H1 (cell line): ENCODE results near the gene DBP. TPM values are rescaled to one million over a fixed set of nuclear protein-coding genes. Genes with fewer than 3 reads are reported as not detected.

Source experiments
- CTCF ChIA-PET: fragments of 300-600 bp; sonication (Branson Sonifier 250); formaldehyde crosslinking; loops from one replicate; lab custom pipeline; 2021; ENCODE audit not compliant: partially characterized antibody; lab: Charles Lee
- POLR2A ChIA-PET: fragments of 300-600 bp; sonication (Branson Sonifier 250); formaldehyde crosslinking; loops from one replicate; lab custom pipeline; 2021; ENCODE audit warnings: inconsistent platforms; ENCODE audit not compliant: partially characterized antibody; lab: Charles Lee
- DNase-seq, 2 experiments: peaks; one replicate each; pipeline versions ENCODE4 v3.0.0 to v3.0.0-alpha.2; 2010 to 2022; ENCODE audit warnings: low spot score in 2 of 2, low read depth in 1 of 2, mixed read lengths in 1 of 2
- FAIRE-seq: peaks from 2 replicates; lab custom pipeline; 2011; peaks lifted over from hg19 to GRCh38; lab: Jason Lieb, UNC
- H2AFZ ChIP-seq: 2 replicates; pipeline ENCODE4 v1.8.1; 2012; ENCODE audit warnings: low read length, inconsistent platforms
- H2AK5ac ChIP-seq: 2 replicates; pipeline ENCODE4 v1.6.1; 2013; ENCODE audit warnings: low read depth, low read length
- H2BK120ac ChIP-seq: replicated peaks from 2 replicates; pipeline ENCODE3; 2013; ENCODE audit warnings: low read depth, low read length, inconsistent platforms
- H2BK12ac ChIP-seq: 2 replicates; pipeline ENCODE4 v1.6.1; 2013; ENCODE audit warnings: low read depth, low read length
- H2BK15ac ChIP-seq: 2 replicates; pipeline ENCODE4 v1.6.1; 2013; ENCODE audit warnings: low read length
- H2BK20ac ChIP-seq: 2 replicates; pipeline ENCODE4 v1.6.1; 2013; ENCODE audit warnings: low read length
- H2BK5ac ChIP-seq: 2 replicates; pipeline ENCODE4 v1.6.1; 2013; ENCODE audit warnings: low read depth, low read length
- H3K14ac ChIP-seq: 2 replicates; pipeline ENCODE4 v1.6.1; 2013; ENCODE audit warnings: inconsistent platforms; ENCODE audit not compliant: insufficient read length
- H3K18ac ChIP-seq: 2 replicates; pipeline ENCODE4 v1.6.1; 2013; ENCODE audit warnings: low read length; ENCODE audit errors: extremely low read depth
- H3K23ac ChIP-seq: 2 replicates; pipeline ENCODE4 v1.6.1; 2013; ENCODE audit warnings: inconsistent platforms; ENCODE audit not compliant: insufficient read length
- H3K23me2 ChIP-seq: 2 replicates; pipeline ENCODE4 v1.6.1; 2013; ENCODE audit warnings: low read depth, low read length
- H3K27ac ChIP-seq: 2 replicates; pipeline ENCODE4 v1.6.1; 2011; ENCODE audit warnings: low read depth, low read length, inconsistent platforms
- H3K27me3 ChIP-seq, 4 experiments: replicated peaks in 1 of 4; 1 replicate in 1 of 4; 2 replicates in 3 of 4; pipeline versions ENCODE4 v1.6.1 to v1.8.1; 2011 to 2013; ENCODE audit warnings: low read length in 3 of 4, mild to moderate bottlenecking in 3 of 4, inconsistent platforms in 2 of 4, mixed read lengths in 2 of 4, moderate library complexity in 1 of 4; ENCODE audit not compliant: control insufficient read depth in 3 of 4, insufficient read depth in 3 of 4; ENCODE audit errors: extremely low read depth in 1 of 4
- H3K36me3 ChIP-seq, 4 experiments: 2 replicates each; pipeline versions ENCODE4 v1.6.1 to v1.8.1; 2011 to 2013; ENCODE audit warnings: mild to moderate bottlenecking in 4 of 4, low read length in 3 of 4, moderate library complexity in 2 of 4, control low read depth in 1 of 4, inconsistent platforms in 1 of 4; ENCODE audit not compliant: insufficient read depth in 4 of 4, control insufficient read depth in 2 of 4
- H3K4ac ChIP-seq: replicated peaks from 2 replicates; pipeline ENCODE3; 2013; ENCODE audit warnings: low read length, low read depth, mixed read lengths, inconsistent platforms; ENCODE audit not compliant: insufficient read length
- H3K4me1 ChIP-seq, 4 experiments: replicated peaks in 1 of 4; 1 replicate in 1 of 4; 2 replicates in 3 of 4; pipeline versions ENCODE4 v1.6.1 to v1.8.1; 2011 to 2013; ENCODE audit warnings: low read length in 3 of 4, inconsistent platforms in 2 of 4, mixed read lengths in 1 of 4; ENCODE audit not compliant: insufficient read depth in 4 of 4, control insufficient read depth in 3 of 4
- H3K4me2 ChIP-seq, 2 experiments: 2 replicates each; pipeline versions ENCODE4 v1.6.1 to v1.8.1; 2011 to 2013; ENCODE audit warnings: low read depth in 2 of 2, low read length in 2 of 2, control low read depth in 1 of 2, inconsistent platforms in 1 of 2, mild to moderate bottlenecking in 1 of 2; ENCODE audit not compliant: insufficient read depth in 1 of 2
- H3K4me3 ChIP-seq, 4 experiments: fragments of 200-600, 300-600 bp in 1 of 4; sonication (generic), shearing (Covaris generic), sonication (Bioruptor Twin) in 1 of 4; 2 replicates each; pipeline versions ENCODE4 v1.5.1 to v1.8.1; 2011 to 2016; ENCODE audit warnings: low read length in 4 of 4, low read depth in 3 of 4, control low read depth in 2 of 4, inconsistent platforms in 2 of 4, mild to moderate bottlenecking in 2 of 4, mixed read lengths in 1 of 4, moderate library complexity in 1 of 4; ENCODE audit not compliant: insufficient read depth in 2 of 4; ENCODE audit errors: extremely low read depth in 1 of 4
- H3K56ac ChIP-seq: replicated peaks from 2 replicates; pipeline ENCODE3; 2013; ENCODE audit warnings: low read depth, mild to moderate bottlenecking, mixed read lengths, low read length, inconsistent platforms; ENCODE audit not compliant: insufficient read length
- H3K79me1 ChIP-seq: 2 replicates; pipeline ENCODE4 v1.6.1; 2013; ENCODE audit warnings: low read depth, low read length, control low read depth
- H3K79me2 ChIP-seq, 2 experiments: 2 replicates each; pipeline versions ENCODE4 v1.6.1 to v1.8.1; 2012 to 2013; ENCODE audit warnings: low read length in 2 of 2, mild to moderate bottlenecking in 2 of 2, inconsistent platforms in 1 of 2; ENCODE audit not compliant: insufficient read depth in 2 of 2, control insufficient read depth in 1 of 2
- H3K9ac ChIP-seq, 4 experiments: replicated peaks in 1 of 4; 1 replicate in 1 of 4; 2 replicates in 3 of 4; pipeline versions ENCODE4 v1.6.1 to v1.8.1; 2011 to 2013; ENCODE audit warnings: low read depth in 3 of 4, low read length in 3 of 4, control low read depth in 2 of 4, mild to moderate bottlenecking in 2 of 4, moderate library complexity in 2 of 4, inconsistent platforms in 1 of 4; ENCODE audit errors: extremely low read depth in 1 of 4
- H3K9me3 ChIP-seq, 2 experiments: 2 replicates each; pipeline versions ENCODE4 v1.6.1 to v1.8.1; 2012 to 2013; ENCODE audit warnings: mild to moderate bottlenecking in 2 of 2, moderate library complexity in 2 of 2, control low read depth in 1 of 2, inconsistent platforms in 1 of 2, low read depth in 1 of 2, low read length in 1 of 2, mixed read lengths in 1 of 2; ENCODE audit not compliant: insufficient read depth in 2 of 2
- H4K20me1 ChIP-seq, 2 experiments: replicated peaks in 1 of 2; 2 replicates each; pipeline versions ENCODE3 to v1.8.1; 2011 to 2013; ENCODE audit warnings: inconsistent platforms in 2 of 2, low read length in 2 of 2, mild to moderate bottlenecking in 1 of 2; ENCODE audit not compliant: insufficient read depth in 2 of 2, control insufficient read depth in 1 of 2
- H4K5ac ChIP-seq: 2 replicates; pipeline ENCODE4 v1.6.1; 2013; ENCODE audit warnings: low read length, low read depth, mixed read lengths, inconsistent platforms; ENCODE audit not compliant: insufficient read length
- H4K8ac ChIP-seq: 2 replicates; pipeline ENCODE4 v1.8.0; 2013; ENCODE audit warnings: mild to moderate bottlenecking, moderate library complexity, low read length, inconsistent platforms; ENCODE audit not compliant: insufficient read depth; ENCODE audit errors: extremely low read depth
- H4K91ac ChIP-seq: replicated peaks from 2 replicates; pipeline ENCODE3; 2013; ENCODE audit warnings: low read length, mixed read lengths, inconsistent platforms; ENCODE audit not compliant: insufficient read length
- BRCA1 ChIP-seq: IDR thresholded peaks from 2 replicates; pipeline ENCODE4 v1.6.1; 2012; ENCODE audit warnings: low read depth, low read length, improper control_type of control experiment
- CBX5 ChIP-seq: fragments of 300-800, 300-1000 bp; sonication (generic); IDR thresholded peaks from 2 replicates; pipeline ENCODE4 v1.7.1; 2016; ENCODE audit warnings: antibody characterized with exemption, low read length, low read depth
- GABPA ChIP-seq: IDR thresholded peaks from 2 replicates; pipeline ENCODE4 v1.6.1; 2011; ENCODE audit warnings: mild to moderate bottlenecking, low read length, moderate library complexity, borderline replicate concordance; ENCODE audit not compliant: insufficient read depth
- GTF2F1 ChIP-seq: IDR thresholded peaks from 2 replicates; pipeline ENCODE4 v1.6.1; 2012; ENCODE audit warnings: low read depth, low read length, improper control_type of control experiment, borderline replicate concordance
- KDM1A ChIP-seq: fragments of 200-600, 300-600 bp; sonication (generic); IDR thresholded peaks from 2 replicates; pipeline ENCODE4 v1.7.1; 2016; ENCODE audit warnings: mild to moderate bottlenecking, low read length, borderline replicate concordance
- SIRT6 ChIP-seq: IDR thresholded peaks from one replicate; pipeline ENCODE4 v1.7.1; 2012; ENCODE audit warnings: low read length, inconsistent platforms
- SP1 ChIP-seq: IDR thresholded peaks from 2 replicates; pipeline ENCODE4 v1.6.1; 2011; ENCODE audit warnings: low read depth, low read length
- SUZ12 ChIP-seq: fragments of 200-600 bp; sonication (generic); IDR thresholded peaks from 2 replicates; pipeline ENCODE4 v1.6.1; 2012; ENCODE audit warnings: mild to moderate bottlenecking, inconsistent platforms, low read length, moderate library complexity, mixed read lengths
- ZNF274 ChIP-seq: IDR thresholded peaks from 2 replicates; pipeline ENCODE4 v1.7.0; 2012; ENCODE audit warnings: low read length, borderline replicate concordance; ENCODE audit errors: extremely low read depth
- WGBS, 2 experiments: shearing (Covaris generic) in 1 of 2; methylation state at CpG; one replicate each; pipeline versions ENCODE4 v1.1.6 to v1.1.7; 2013 to 2015; ENCODE audit warnings: low lambda C conversion rate in 2 of 2, mixed read lengths in 2 of 2, inconsistent platforms in 1 of 2, low coverage in 1 of 2, missing lambda C conversion rate in 1 of 2; ENCODE audit not compliant: insufficient replicate concordance in 2 of 2, insufficient coverage in 1 of 2, insufficient read length in 1 of 2; ENCODE audit errors: extremely low coverage in 1 of 2, missing lambda C conversion rate in 1 of 2; 5-methylcytosine and 5-hydroxymethylcytosine counted together
- polyA plus RNA-seq, 7 experiments: library from polyadenylated mRNA; depleted of rRNA in 3 of 7; stranded (reverse) in 5 of 7; unstranded in 2 of 7; fragments of >200 nt in 5 of 7; fragments of 200-250 nt in 2 of 7; gene quantifications; 1 replicate in 5 of 7; 2 replicates in 1 of 7; 4 replicates in 1 of 7; pipeline versions ENCODE4 v1.2.1 to v1.2.3, GENCODE V29; 2011 to 2013; ENCODE audit warnings: missing spikeins in 2 of 7, mixed read lengths in 2 of 7
- total RNA-seq: library from RNA; stranded (reverse); fragmentation: NEBNext Ultra II Directional; extraction: Animal tissue kit (Norgen Biotek cat#: 25700); gene quantifications from 2 replicates; pipeline ENCODE4 v1.2.1, GENCODE V29; 2021
- TF ChIP-seq, protein P1 (sequence below): IDR thresholded peaks from 2 replicates; pipeline ENCODE4 v1.6.1; 2012; ENCODE audit warnings: inconsistent platforms

Gene DBP
- total and polyA plus RNA-seq, 2 of the 8 experiments (the other 6 are each of a cell fraction or from before 2014, with no cell fraction given), result 7.5 to 8.3 TPM

DNA sequence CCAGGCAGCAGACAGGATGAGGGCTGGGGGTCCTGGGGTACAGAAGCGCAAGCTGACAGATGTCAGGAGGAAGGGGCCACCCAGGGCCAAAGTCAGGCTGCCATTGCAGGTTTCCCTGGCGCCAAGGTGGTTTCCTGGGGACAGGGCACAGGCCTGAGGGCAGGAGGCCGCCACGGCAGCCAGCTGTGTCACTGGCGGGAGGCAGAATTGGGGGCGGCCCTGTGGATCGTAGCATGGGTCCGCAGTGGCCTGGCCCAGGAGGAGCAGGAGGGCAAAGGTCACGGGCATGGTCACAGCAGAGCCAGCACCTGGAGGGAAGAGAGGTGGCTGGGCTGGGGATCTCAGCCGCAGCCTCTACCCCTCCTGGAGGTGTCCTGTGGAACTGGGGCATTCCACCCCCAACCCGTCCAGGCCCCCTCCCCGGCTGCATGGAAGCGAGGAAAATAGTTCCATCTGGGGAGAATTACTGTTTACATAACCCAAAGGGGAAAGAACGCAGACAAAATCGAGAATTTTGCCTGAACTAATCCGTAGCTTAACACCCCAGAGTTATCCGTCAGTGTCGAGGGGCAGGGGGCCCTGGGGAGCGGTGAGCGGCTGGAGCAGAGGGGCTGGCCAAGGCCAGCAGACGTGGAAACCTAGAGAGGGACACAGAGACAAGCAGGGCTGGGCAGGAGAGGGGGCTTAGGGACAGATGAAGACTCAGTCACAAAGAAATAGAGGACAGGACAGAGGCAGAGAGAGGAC, 33.7 kb upstream of the DBP start:
- H4K20me1 ChIP-seq, result peaks cover 0 to 4% of the 10 kb centered on the region in 2 experiments
- H3K56ac ChIP-seq, result no peak overlapping the region
- DNase-seq (no peak), FAIRE-seq (no peak)
- no peaks in the 10 kb centered on the region for H3K36me3 ChIP-seq
- H3K79me1 ChIP-seq, result no peaks in the 10 kb centered on the region
- ChIA-PET CTCF (interaction anchor here (0.6 to 1.5 kb wide), 6 partner anchors 8 to 124 kb away, joined by 3 to 4 read pairs (median 3); partner anchors contain the start of gene CA11), POLR2A (interaction anchor here (1.4 kb wide), 1 partner anchor 25 kb away, joined by 5 read pairs; the partner anchor contains the start of gene CA11)
- no peak overlapping the region for H3K27ac ChIP-seq
- no peak overlapping the region for H4K5ac ChIP-seq
- 89% methylated on average over 21 of the region's 21 CpGs; no CpG with 5 or more reads in 1 of the 2 experiments for WGBS, 2 experiments
- no peaks in the 10 kb centered on the region; a peak in 1 of 4 replicates for H3K79me2 ChIP-seq
- H3K4ac ChIP-seq, result no peak overlapping the region
- no peak overlapping the region for H3K4me3 ChIP-seq
- no peak overlapping the region for H2BK5ac ChIP-seq
- H3K23ac ChIP-seq, result no peak overlapping the region
- H2BK120ac ChIP-seq, result no peak overlapping the region
- H4K91ac ChIP-seq, result no peak overlapping the region
- H2BK20ac ChIP-seq, result no peak overlapping the region
- H2BK12ac ChIP-seq, result no peak overlapping the region
- H3K14ac ChIP-seq, result no peak overlapping the region
- peak overlapping the region; percentile 35; the same call in 1 of the 2 replicates for H4K8ac ChIP-seq
- H2AK5ac ChIP-seq, result no peak overlapping the region
- peaks cover 24% of the 10 kb centered on the region; the same call in 1 of the 2 replicates for H3K23me2 ChIP-seq
- peaks cover 0 to 5% (median 3%) of the 10 kb centered on the region in 4 experiments; a peak in 2 of 7 replicates for H3K27me3 ChIP-seq
- no peak overlapping the region for H3K4me2 ChIP-seq
- 0 out of 2 replicates have a peak overlapping the region, but pooled peaks have one; percentile 46 for H2BK15ac ChIP-seq
- peak overlapping the region; percentile 60; the same call in 1 of the 2 replicates for H3K18ac ChIP-seq
- no peak overlapping the region for H2AFZ ChIP-seq
- peaks cover 0 to 3% of the 10 kb centered on the region in 2 experiments; a peak in 1 of 4 replicates for H3K9me3 ChIP-seq
- no peak overlapping the region for H3K9ac ChIP-seq
- H3K4me1 ChIP-seq, result peaks cover 2 to 23% (median 19%) of the 10 kb centered on the region in 4 experiments
- TF ChIP-seq ZNF274 (no peak), SIRT6 (no peak), BRCA1 (no peak), GTF2F1 (no peak), SP1 (no peak), CBX5 (no peak), GABPA (no peak), SUZ12 (no peak), KDM1A (no peak)
- TF ChIP-seq, protein P1, sequence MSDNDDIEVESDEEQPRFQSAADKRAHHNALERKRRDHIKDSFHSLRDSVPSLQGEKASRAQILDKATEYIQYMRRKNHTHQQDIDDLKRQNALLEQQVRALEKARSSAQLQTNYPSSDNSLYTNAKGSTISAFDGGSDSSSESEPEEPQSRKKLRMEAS, result no peak
